Pulmonary artery endothelial cell (primary cell): ENCODE data around the gene RIBC1. TPM values are rescaled to one million over a fixed set of nuclear protein-coding genes. Genes with fewer than 3 reads are reported as not detected.
"Not testable (repeated sequence)": the region's sequence is repeated elsewhere in the genome, so short reads cannot be mapped to it uniquely, and the experiment has no call there.

ENCODE experiments used
- DNase-seq: peaks from one replicate; pipeline ENCODE4 v3.0.0-alpha.2; 2011; ENCODE audit warnings: low read depth, low spot score
- total RNA-seq: library from RNA; depleted of rRNA; stranded (reverse); fragments of >200 nt; gene quantifications from 2 replicates; pipeline ENCODE4 v1.2.3, GENCODE V29; 2014

Gene RIBC1
- 0.26 and 0.32 TPM in 2 replicates for total RNA-seq

GRCh38 chrX:53422861-53423306, at the start of gene RIBC1:
TSS of gene RIBC1 (plus strand) at chrX:53422873. CDS start at chrX:53426277, 3,404 bp downstream.
- DNase-seq, result no peak

- no peak for DNase-seq
Measured at GRCh38 chrX:53373307-53373706, 49.4 kb upstream of the RIBC1 start.

- DNase-seq, result no peak
Measured at GRCh38 chrX:53374222-53374820, 48.4 kb upstream of the RIBC1 start.

- no peak for DNase-seq
Measured at GRCh38 chrX:53374923-53375322, 47.8 kb upstream of the RIBC1 start.

GRCh38 chrX:53376888-53377287, 45.8 kb upstream of the RIBC1 start:
- no peak for DNase-seq

GRCh38 chrX:53377464-53377863, 45.2 kb upstream of the RIBC1 start:
- DNase-seq, result no peak

GRCh38 chrX:53379008-53379710, 43.5 kb upstream of the RIBC1 start:
- DNase-seq, result no peak

GRCh38 chrX:53379747-53380146, 42.9 kb upstream of the RIBC1 start:
- no peak for DNase-seq

- no peak for DNase-seq
Measured at GRCh38 chrX:53383376-53384076, 39.1 kb upstream of the RIBC1 start.

- no peak for DNase-seq
Measured at GRCh38 chrX:53395605-53396298, 26.9 kb upstream of the RIBC1 start.

GRCh38 chrX:53398216-53398615, 24.5 kb upstream of the RIBC1 start:
- DNase-seq, result no peak

GRCh38 chrX:53403535-53403934, 19.1 kb upstream of the RIBC1 start:
- DNase-seq, result no peak

GRCh38 chrX:53412446-53412845, 10.2 kb upstream of the RIBC1 start:
- DNase-seq, result no peak

- not testable (repeated sequence) for DNase-seq
Measured at GRCh38 chrX:53420351-53420750, 2.3 kb upstream of the RIBC1 start.

- no peak for DNase-seq
Measured at GRCh38 chrX:53421125-53421524, 1.5 kb upstream of the RIBC1 start.

GRCh38 chrX:53421772-53422085, 944 bp upstream of the RIBC1 start:
- no peak for DNase-seq

- DNase-seq, result peak; percentile 96
Measured at GRCh38 chrX:53422086-53422860, 400 bp upstream of the RIBC1 start, which contains the start of gene SMC1A. TSS of gene SMC1A (minus strand) at chrX:53422654. CDS start at chrX:53422600, 54 bp downstream.

- DNase-seq, result no peak
Measured at GRCh38 chrX:53429755-53430154, 7.1 kb downstream of the RIBC1 start.

- DNase-seq, result no peak
Measured at GRCh38 chrX:53430231-53430630, 7.6 kb downstream of the RIBC1 start.

GRCh38 chrX:53433651-53434639, 11.3 kb downstream of the RIBC1 start, which contains the start of gene HSD17B10:
TSS of gene HSD17B10 (minus strand) at chrX:53434370. CDS start at chrX:53434345, 25 bp downstream.
- peak; percentile 33 for DNase-seq
